NB4 (cell line): Measurements from ENCODE around the gene ARHGAP25.

Experiments
- CTCF ChIP-seq: IDR thresholded peaks from one replicate; pipeline ENCODE4 v1.5.1; 2012; ENCODE audit warnings: low read depth, low read length
- MAX ChIP-seq: IDR thresholded peaks from 2 replicates; pipeline ENCODE4 v1.6.1; 2011; ENCODE audit warnings: low read depth, low read length
- MYC ChIP-seq: IDR thresholded peaks from 2 replicates; pipeline ENCODE4 v1.6.1; 2011; ENCODE audit warnings: low read depth, low read length
- POLR2A ChIP-seq: IDR thresholded peaks from 2 replicates; pipeline ENCODE4 v1.6.1; 2011; ENCODE audit warnings: mild to moderate bottlenecking; ENCODE audit not compliant: insufficient read length; ENCODE audit errors: extremely low read depth

GRCh38 chr2:68689553-68690537, 44.8 kb upstream of the ARHGAP25 start:
- TF ChIP-seq POLR2A (no peak), CTCF (no peak), MYC (no peak), MAX (peak; percentile 48; the same call in 1 of the 2 replicates)
